Activated CD4-positive, alpha-beta T cell treated with anti-CD3 and anti-CD28 coated beads, Interleukin-2, amount 10 ng/mL, durations not matched to agents 24 days and 14 days (primary cell): ENCODE results near the gene THSD4. TPM values are rescaled to one million over a fixed set of nuclear protein-coding genes. Genes with fewer than 3 reads are reported as not detected.
"Not testable (repeated sequence)": the region's sequence is repeated elsewhere in the genome, so short reads cannot be mapped to it uniquely, and the experiment has no call there.

Source experiments
- DNase-seq: peaks from one replicate; pipeline ENCODE4 v3.0.0; 2022
- H3K27ac Mint-ChIP-seq: one replicate; pipeline ENCODE4 v1.8.0; 2022; ENCODE audit warnings: mild to moderate bottlenecking, mixed read lengths
- H3K27me3 Mint-ChIP-seq: one replicate; pipeline ENCODE4 v1.8.0; 2022; ENCODE audit warnings: mixed read lengths
- H3K36me3 Mint-ChIP-seq: one replicate; pipeline ENCODE4 v1.8.0; 2022; ENCODE audit warnings: low read depth, mild to moderate bottlenecking, mixed read lengths
- H3K4me1 Mint-ChIP-seq: one replicate; pipeline ENCODE4 v1.8.0; 2021; ENCODE audit warnings: mixed read lengths
- H3K4me3 Mint-ChIP-seq: one replicate; pipeline ENCODE4 v1.8.0; 2022; ENCODE audit warnings: mild to moderate bottlenecking, moderate library complexity, mixed read lengths
- H3K9me3 Mint-ChIP-seq: one replicate; pipeline ENCODE4 v1.8.0; 2021; ENCODE audit warnings: mixed read lengths
- intact Hi-C: fragments of 100-400 bp; cut with micrococcal nuclease; formaldehyde crosslinking; loops from one replicate; pipeline ENCODE4 v1.15.1; 2023
- total RNA-seq: library from RNA; stranded (reverse); gene quantifications from 2 replicates; pipeline ENCODE4 v1.2.3, GENCODE V29; 2022

The THSD4 gene
- total RNA-seq, 1 donor from 2014 or later: not detected

- H3K4me1 Mint-ChIP-seq: no peaks in the 10 kb centered on the region
- H3K4me3 Mint-ChIP-seq: no peak overlapping the region
- no peak overlapping the region for H3K27ac Mint-ChIP-seq
- H3K27me3 Mint-ChIP-seq: peaks cover 6% of the 10 kb centered on the region
- H3K36me3 Mint-ChIP-seq: no peaks in the 10 kb centered on the region
- intact Hi-C loops: no loop called here
- no peaks in the 10 kb centered on the region for H3K9me3 Mint-ChIP-seq
- DNase-seq: no peak
Observed at GRCh38 chr15:71654042-71654719, 538.9 kb downstream of the THSD4 start.

GRCh38 chr15:71654720-71655174, 539.5 kb downstream of the THSD4 start:
- Mint-ChIP-seq H3K4me1 (no peaks in the 10 kb centered on the region), H3K36me3 (no peaks in the 10 kb centered on the region), H3K9me3 (no peaks in the 10 kb centered on the region), H3K27me3 (peaks cover 4% of the 10 kb centered on the region), H3K4me3 (no peak overlapping the region), H3K27ac (no peak overlapping the region)
- no peak for DNase-seq
- intact Hi-C loops: no loop called here

DNA sequence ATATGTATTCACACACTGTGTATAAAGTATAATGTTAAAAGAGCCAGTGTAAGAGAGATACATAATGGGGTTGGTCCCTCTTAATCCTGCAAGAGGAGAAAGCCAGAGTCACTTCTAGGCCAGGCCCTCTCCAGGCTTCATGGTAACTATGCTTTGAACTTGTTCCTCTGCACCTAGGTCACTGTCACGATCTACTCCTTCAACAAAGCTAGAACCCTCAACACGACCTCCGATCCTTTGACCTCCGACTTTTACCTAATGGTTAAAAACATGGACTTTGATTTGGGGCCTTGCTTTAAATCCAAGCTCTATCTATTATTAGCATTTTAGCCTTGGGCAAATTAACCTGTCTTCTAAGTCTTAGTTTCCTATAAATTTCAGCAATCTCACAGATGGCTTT, 541.2 kb downstream of the THSD4 start:
- H3K27me3 Mint-ChIP-seq: peaks cover 6% of the 10 kb centered on the region
- no peak overlapping the region for H3K4me3 Mint-ChIP-seq
- no peak for DNase-seq
- H3K27ac Mint-ChIP-seq: no peak overlapping the region
- H3K9me3 Mint-ChIP-seq: no peaks in the 10 kb centered on the region
- H3K36me3 Mint-ChIP-seq: no peaks in the 10 kb centered on the region
- intact Hi-C loops: no loop called here
- H3K4me1 Mint-ChIP-seq: no peaks in the 10 kb centered on the region

- no peak overlapping the region for H3K27ac Mint-ChIP-seq
- DNase-seq: no peak
- no peaks in the 10 kb centered on the region for H3K4me1 Mint-ChIP-seq
- H3K4me3 Mint-ChIP-seq: no peak overlapping the region
- no peaks in the 10 kb centered on the region for H3K36me3 Mint-ChIP-seq
- H3K9me3 Mint-ChIP-seq: no peaks in the 10 kb centered on the region
- intact Hi-C loops: no loop called here
- H3K27me3 Mint-ChIP-seq: peaks cover 9% of the 10 kb centered on the region
Observed at GRCh38 chr15:71657141-71657540, 541.9 kb downstream of the THSD4 start.

DNA sequence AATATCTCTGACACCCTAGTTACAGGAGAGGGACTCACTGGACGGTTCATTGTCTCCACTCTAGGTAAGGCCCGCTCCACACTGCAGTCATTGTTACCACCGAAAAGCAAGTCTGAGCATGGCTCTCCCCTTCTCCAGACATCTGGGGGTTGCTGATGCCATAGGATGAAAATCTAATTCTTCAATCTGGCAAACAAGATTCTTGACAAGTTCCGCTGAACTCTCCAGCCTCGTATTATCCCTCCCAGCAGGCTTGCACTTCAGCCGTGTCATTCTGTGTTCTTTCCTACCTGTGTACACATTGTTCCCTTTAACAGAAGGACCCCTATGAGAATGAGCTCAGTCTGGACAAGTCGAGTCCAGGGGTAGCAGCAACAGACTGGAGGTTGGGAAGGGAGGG, 542.8 kb downstream of the THSD4 start:
- Mint-ChIP-seq H3K4me3 (no peak overlapping the region), H3K27ac (no peak overlapping the region), H3K27me3 (peaks cover 9% of the 10 kb centered on the region), H3K4me1 (no peaks in the 10 kb centered on the region), H3K9me3 (no peaks in the 10 kb centered on the region), H3K36me3 (no peaks in the 10 kb centered on the region)
- DNase-seq: no peak
- intact Hi-C loops: no loop called here

- DNase-seq: no peak
- intact Hi-C loops: no loop called here
- Mint-ChIP-seq H3K4me3 (no peak overlapping the region), H3K4me1 (no peaks in the 10 kb centered on the region), H3K27ac (no peak overlapping the region), H3K9me3 (no peaks in the 10 kb centered on the region), H3K27me3 (peaks cover 9% of the 10 kb centered on the region), H3K36me3 (no peaks in the 10 kb centered on the region)
Observed at GRCh38 chr15:71658827-71659729, 543.8 kb downstream of the THSD4 start.

GRCh38 chr15:71659730-71660067, 544.4 kb downstream of the THSD4 start:
- Mint-ChIP-seq H3K9me3 (no peaks in the 10 kb centered on the region), H3K4me1 (no peaks in the 10 kb centered on the region), H3K4me3 (no peak overlapping the region), H3K27ac (no peak overlapping the region), H3K36me3 (no peaks in the 10 kb centered on the region), H3K27me3 (peaks cover 12% of the 10 kb centered on the region)
- DNase-seq: no peak
- intact Hi-C loops: no loop called here

DNA sequence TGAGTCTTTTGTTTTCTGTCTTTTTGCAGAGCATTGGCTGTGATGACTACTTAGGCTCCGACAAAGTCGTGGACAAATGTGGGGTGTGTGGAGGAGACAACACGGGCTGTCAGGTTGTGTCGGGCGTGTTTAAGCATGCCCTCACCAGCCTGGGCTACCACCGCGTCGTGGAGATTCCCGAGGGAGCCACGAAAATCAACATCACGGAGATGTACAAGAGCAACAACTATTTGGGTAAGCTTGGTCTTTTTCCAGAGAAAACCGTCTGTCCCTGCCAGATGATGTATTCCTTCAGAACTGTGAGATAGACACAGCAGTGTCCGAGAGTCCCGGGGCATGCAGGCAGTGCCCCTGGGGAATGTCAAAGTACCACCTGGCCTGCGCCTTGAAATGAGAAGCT, 545.2 kb downstream of the THSD4 start:
- Mint-ChIP-seq H3K27me3 (peaks cover 16% of the 10 kb centered on the region), H3K27ac (no peak overlapping the region), H3K36me3 (no peaks in the 10 kb centered on the region), H3K4me1 (no peaks in the 10 kb centered on the region), H3K4me3 (no peak overlapping the region), H3K9me3 (no peaks in the 10 kb centered on the region)
- no peak for DNase-seq
- intact Hi-C loops: no loop called here

GRCh38 chr15:71662306-71662705, 547.0 kb downstream of the THSD4 start:
- Mint-ChIP-seq H3K27ac (no peak overlapping the region), H3K9me3 (no peaks in the 10 kb centered on the region), H3K4me1 (no peaks in the 10 kb centered on the region)

GRCh38 chr15:71664622-71665021, 549.4 kb downstream of the THSD4 start:
- peaks cover 23% of the 10 kb centered on the region for H3K27me3 Mint-ChIP-seq
- no peaks in the 10 kb centered on the region for H3K36me3 Mint-ChIP-seq
- no peaks in the 10 kb centered on the region for H3K9me3 Mint-ChIP-seq
- no peak overlapping the region for H3K27ac Mint-ChIP-seq
- H3K4me1 Mint-ChIP-seq: no peaks in the 10 kb centered on the region
- intact Hi-C loops: no loop called here
- no peak for DNase-seq
- H3K4me3 Mint-ChIP-seq: no peak overlapping the region

More at GRCh38 chr15:71662306-71662705, 547.0 kb downstream of the THSD4 start:
- no peak overlapping the region for H3K4me3 Mint-ChIP-seq
- no peaks in the 10 kb centered on the region for H3K36me3 Mint-ChIP-seq
- DNase-seq: no peak
- peaks cover 16% of the 10 kb centered on the region for H3K27me3 Mint-ChIP-seq
- intact Hi-C loops: no loop called here

GRCh38 chr15:71666763-71667620, 551.7 kb downstream of the THSD4 start:
- Mint-ChIP-seq H3K27ac (no peak overlapping the region), H3K36me3 (no peaks in the 10 kb centered on the region)
- DNase-seq: no peak

GRCh38 chr15:71669688-71670087, 554.4 kb downstream of the THSD4 start:
- H3K4me3 Mint-ChIP-seq: no peak overlapping the region
- H3K9me3 Mint-ChIP-seq: peaks cover 7% of the 10 kb centered on the region
- no peak for DNase-seq
- intact Hi-C loops: no loop called here
- H3K27me3 Mint-ChIP-seq: peaks cover 25% of the 10 kb centered on the region
- H3K27ac Mint-ChIP-seq: no peak overlapping the region
- no peaks in the 10 kb centered on the region for H3K4me1 Mint-ChIP-seq
- H3K36me3 Mint-ChIP-seq: no peaks in the 10 kb centered on the region

More at GRCh38 chr15:71666763-71667620, 551.7 kb downstream of the THSD4 start:
- peaks cover 20% of the 10 kb centered on the region for H3K27me3 Mint-ChIP-seq
- intact Hi-C loops: no loop called here
- H3K4me3 Mint-ChIP-seq: no peak overlapping the region
- H3K9me3 Mint-ChIP-seq: peaks cover 7% of the 10 kb centered on the region
- no peaks in the 10 kb centered on the region for H3K4me1 Mint-ChIP-seq

DNA sequence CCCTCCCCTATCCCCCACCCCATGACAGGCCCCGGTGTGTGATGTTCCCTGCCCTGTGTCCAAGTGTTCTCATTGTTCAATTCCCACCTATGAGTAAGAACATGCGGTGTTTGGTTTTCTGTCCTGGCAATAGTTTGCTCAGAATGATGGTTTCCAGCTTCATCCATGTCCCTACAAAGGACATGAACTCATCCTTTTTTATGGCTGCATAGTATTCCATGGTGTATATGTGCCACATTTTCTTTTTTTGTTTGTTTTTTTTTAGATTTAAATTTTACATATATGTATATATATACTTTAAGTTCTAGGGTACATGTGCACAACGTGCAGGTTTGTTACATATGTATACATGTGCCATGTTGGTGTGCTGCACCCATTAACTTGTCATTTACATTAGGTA, 555.0 kb downstream of the THSD4 start:
- DNase-seq, H3K9me3 Mint-ChIP-seq, H3K27ac Mint-ChIP-seq, H3K36me3 Mint-ChIP-seq, H3K4me3 Mint-ChIP-seq, H3K4me1 Mint-ChIP-seq, intact Hi-C loops: not testable (repeated sequence)
- peaks cover 24% of the 10 kb centered on the region for H3K27me3 Mint-ChIP-seq

- H3K27me3 Mint-ChIP-seq: peaks cover 13% of the 10 kb centered on the region
- no peaks in the 10 kb centered on the region for H3K36me3 Mint-ChIP-seq
- H3K4me1 Mint-ChIP-seq: peaks cover 21% of the 10 kb centered on the region
- intact Hi-C loops: no loop called here
- no peak overlapping the region for H3K27ac Mint-ChIP-seq
- peaks cover 10% of the 10 kb centered on the region for H3K9me3 Mint-ChIP-seq
- no peak for DNase-seq
- no peak overlapping the region for H3K4me3 Mint-ChIP-seq
Observed at GRCh38 chr15:71674354-71674753, 559.1 kb downstream of the THSD4 start.
